GM15510 (cell line): ENCODE results near the gene OR2V2.

ENCODE experiments used
- POLR2A ChIP-seq: IDR thresholded peaks from 3 replicates; pipeline ENCODE4 v1.6.1; 2011; ENCODE audit warnings: borderline replicate concordance; ENCODE audit not compliant: insufficient read length; ENCODE audit errors: extremely low read depth

Gene OR2V2

GRCh38 chr5:181118369-181118768, 29.0 kb upstream of the OR2V2 start:
- no peak for TF ChIP-seq POLR2A

GRCh38 chr5:181119105-181119504, 28.3 kb upstream of the OR2V2 start:
- TF ChIP-seq POLR2A: no peak

- no peak for TF ChIP-seq POLR2A
Measured at GRCh38 chr5:181120306-181120705, 27.1 kb upstream of the OR2V2 start.

DNA sequence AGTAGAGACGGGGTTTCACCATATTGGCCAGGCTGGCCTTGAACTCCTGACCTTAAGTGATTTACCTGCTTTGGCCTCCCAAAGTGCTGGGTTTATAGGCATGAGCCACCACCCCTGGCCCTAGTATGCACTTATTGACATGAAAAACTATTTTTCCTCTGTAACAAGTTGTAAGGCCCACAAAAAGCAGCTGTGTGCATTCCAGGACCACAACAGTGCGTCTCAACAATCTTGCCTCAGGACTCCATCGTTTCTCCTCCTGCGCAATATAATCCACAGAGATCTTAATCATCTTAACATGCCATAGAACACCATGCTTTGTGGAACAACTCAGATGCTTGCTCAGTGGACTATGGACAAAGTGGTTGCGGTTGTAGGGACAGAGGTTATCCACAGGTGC, 26.6 kb upstream of the OR2V2 start:
- TF ChIP-seq POLR2A: no peak

GRCh38 chr5:181121675-181122561, 25.5 kb upstream of the OR2V2 start:
- TF ChIP-seq POLR2A: no peak

GRCh38 chr5:181124526-181124925, 22.9 kb upstream of the OR2V2 start:
- no peak for TF ChIP-seq POLR2A

- TF ChIP-seq POLR2A: no peak
Measured at GRCh38 chr5:181126841-181127240, 20.5 kb upstream of the OR2V2 start.

DNA sequence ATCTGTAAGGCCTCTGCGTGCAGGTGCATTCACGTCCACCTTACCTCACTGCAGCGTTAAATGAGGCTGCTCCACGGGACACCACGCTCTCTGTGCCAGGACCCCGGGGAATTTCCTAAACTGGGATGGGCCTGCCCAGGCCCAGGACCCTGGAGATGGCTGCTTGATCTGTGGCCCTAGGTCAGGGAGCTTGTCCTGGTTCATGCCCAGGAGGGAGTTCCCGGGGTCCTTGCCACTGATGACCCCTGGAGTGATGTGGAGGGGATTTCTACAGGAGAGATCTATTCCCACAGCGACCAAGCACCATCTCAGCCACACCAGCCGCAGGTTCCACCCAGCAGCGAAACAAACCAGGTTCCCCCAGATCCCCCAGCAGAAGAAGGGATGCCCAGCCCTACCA, 19.9 kb upstream of the OR2V2 start:
- TF ChIP-seq POLR2A: no peak

- TF ChIP-seq POLR2A: no peak
Measured at GRCh38 chr5:181127907-181128626, 19.3 kb upstream of the OR2V2 start.

GRCh38 chr5:181129601-181130000, 17.8 kb upstream of the OR2V2 start:
- TF ChIP-seq POLR2A: no peak

- TF ChIP-seq POLR2A: no peak
Measured at GRCh38 chr5:181130832-181131496, 16.4 kb upstream of the OR2V2 start, which contains the start of gene OR2V1. OR2V1 (minus strand) TSS chr5:181131169; CDS start chr5:181125304, 5,865 bp downstream.

DNA sequence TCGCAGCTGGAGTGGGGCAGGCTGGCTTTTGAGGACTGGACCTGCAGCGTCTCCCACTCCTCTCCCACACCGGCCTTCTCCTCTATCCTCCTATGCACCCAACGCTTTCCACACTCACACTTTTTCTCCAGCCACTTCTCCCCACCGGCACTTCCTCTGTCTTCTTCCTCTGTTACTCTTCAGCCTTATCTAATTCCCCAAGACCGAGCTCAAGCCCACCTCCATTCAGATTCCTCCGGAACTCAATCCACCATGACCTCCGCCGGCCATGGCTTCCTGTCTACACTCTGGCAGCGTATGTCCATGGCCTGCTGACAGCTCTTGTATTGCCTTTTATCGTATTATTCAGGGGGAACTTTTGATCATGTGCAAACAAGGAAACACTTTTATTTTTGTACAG, 15.9 kb upstream of the OR2V2 start:
- no peak for TF ChIP-seq POLR2A

GRCh38 chr5:181133083-181133482, 14.3 kb upstream of the OR2V2 start:
- TF ChIP-seq POLR2A: no peak

GRCh38 chr5:181133610-181134231, 13.7 kb upstream of the OR2V2 start:
- no peak for TF ChIP-seq POLR2A

GRCh38 chr5:181134259-181134658, 13.1 kb upstream of the OR2V2 start:
- no peak for TF ChIP-seq POLR2A
